Fibroblast of lung (primary cell): ENCODE data around the gene HAPLN3. TPM values are rescaled to one million over a fixed set of nuclear protein-coding genes. Genes with fewer than 3 reads are reported as not detected.

Source experiments
- DNase-seq, 2 donors: peaks; one replicate each; pipeline versions ENCODE4 v3.0.0 to v3.0.0-alpha.2; 2010; ENCODE audit warnings: low read depth in 2 of 2
- H2AFZ ChIP-seq: 2 replicates; pipeline ENCODE4 v1.5.1; 2012; ENCODE audit warnings: low read length, control low read depth, inconsistent platforms
- H3K27ac ChIP-seq: 2 replicates; pipeline ENCODE4 v1.5.1; 2011; ENCODE audit warnings: low read length, control low read depth; ENCODE audit not compliant: insufficient read depth
- H3K27me3 ChIP-seq: 2 replicates; pipeline ENCODE4 v1.5.1; 2011; ENCODE audit warnings: mild to moderate bottlenecking, low read length; ENCODE audit not compliant: control insufficient read depth, insufficient read depth
- H3K36me3 ChIP-seq: 2 replicates; pipeline ENCODE4 v1.5.1; 2011; ENCODE audit warnings: low read length; ENCODE audit not compliant: control insufficient read depth, insufficient read depth
- H3K4me1 ChIP-seq: 2 replicates; pipeline ENCODE4 v1.5.1; 2011; ENCODE audit warnings: low read length; ENCODE audit not compliant: control insufficient read depth, insufficient read depth; ENCODE audit errors: extremely low read depth
- H3K4me2 ChIP-seq: 2 replicates; pipeline ENCODE4 v1.5.1; 2011; ENCODE audit warnings: low read length, control low read depth; ENCODE audit not compliant: insufficient read depth; ENCODE audit errors: extremely low read depth
- H3K4me3 ChIP-seq, 4 experiments: fragments of 200-600 bp in 1 of 4; sonication (generic) in 1 of 4; replicated peaks in 1 of 4; 2 replicates each; pipeline ENCODE4 v1.5.1; 2011 to 2016; ENCODE audit warnings: low read length in 4 of 4, low read depth in 3 of 4, mild to moderate bottlenecking in 3 of 4, control low read depth in 2 of 4, inconsistent platforms in 1 of 4, mixed read lengths in 1 of 4; ENCODE audit not compliant: insufficient read depth in 1 of 4; ENCODE audit errors: control extremely low read depth in 1 of 4
- H3K79me2 ChIP-seq: 2 replicates; pipeline ENCODE4 v1.5.1; 2012; ENCODE audit warnings: mild to moderate bottlenecking, low read length, inconsistent platforms; ENCODE audit not compliant: control insufficient read depth, insufficient read depth
- H3K9ac ChIP-seq: 2 replicates; pipeline ENCODE4 v1.5.1; 2011; ENCODE audit warnings: mild to moderate bottlenecking, low read length, control low read depth; ENCODE audit not compliant: insufficient read depth
- H3K9me3 ChIP-seq: 2 replicates; pipeline ENCODE4 v1.5.1; 2012; ENCODE audit warnings: low read depth, low read length; ENCODE audit not compliant: control insufficient read depth, insufficient read depth
- H4K20me1 ChIP-seq: 2 replicates; pipeline ENCODE4 v1.5.1; 2011; ENCODE audit warnings: low read length; ENCODE audit not compliant: control insufficient read depth, insufficient read depth; ENCODE audit errors: extremely low read depth
- EZH2 ChIP-seq: IDR thresholded peaks from 2 replicates; pipeline ENCODE4 v1.5.1; 2012; ENCODE audit warnings: low read length, control low read depth, mild to moderate bottlenecking; ENCODE audit errors: missing control alignments
- polyA plus RNA-seq, 2 donors: library from polyadenylated mRNA; depleted of rRNA in 1 of 2; stranded (reverse) in 1 of 2; unstranded in 1 of 2; fragments of >200 nt; gene quantifications; 2 replicates each; pipeline ENCODE4 v1.2.1, GENCODE V29; 2011 to 2012; ENCODE audit warnings: missing spikeins in 1 of 2
- total RNA-seq: library from RNA; depleted of rRNA; stranded (reverse); fragments of >200 nt; gene quantifications from 2 replicates; pipeline ENCODE4 v1.2.1, GENCODE V29; 2014
- TF ChIP-seq, protein P1 (sequence below), 2 donors: IDR thresholded peaks in 1 of 2; conservative IDR thresholded peaks in 1 of 2; 1 replicate in 1 of 2; 2 replicates in 1 of 2; pipeline ENCODE4 v1.5.1; 2011 to 2012; ENCODE audit warnings: low read length in 2 of 2, control low read depth in 1 of 2, inconsistent platforms in 1 of 2, low read depth in 1 of 2, mild to moderate bottlenecking in 1 of 2

HAPLN3 gene
- total and polyA plus RNA-seq, 2 donors (not counting 1 experiment from before 2014, with no cell fraction given), result 3.1 to 4.3 TPM

DNA sequence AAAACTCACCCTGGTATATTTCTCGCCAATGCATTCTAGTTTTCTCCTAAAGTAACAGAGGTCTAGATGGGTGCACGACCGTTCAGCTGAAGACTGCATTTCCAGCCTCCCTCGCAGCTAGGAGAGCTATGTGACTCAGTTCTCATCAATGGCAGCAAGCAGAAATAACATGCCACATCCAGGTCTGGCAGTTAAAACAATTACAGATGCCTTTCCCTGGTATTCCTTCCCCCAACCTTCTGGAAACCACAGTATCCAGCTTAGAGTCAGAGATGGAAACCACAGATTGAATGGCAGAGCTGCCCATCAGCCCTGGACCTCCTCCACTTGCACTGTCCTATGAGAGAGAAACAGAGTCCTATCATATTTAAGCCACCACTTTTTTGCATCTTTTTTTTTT lies 4.8 kb downstream of the HAPLN3 start:
- H2AFZ ChIP-seq, result no peak overlapping the region
- no peaks in the 10 kb centered on the region for H4K20me1 ChIP-seq
- H3K36me3 ChIP-seq, result no peaks in the 10 kb centered on the region
- no peaks in the 10 kb centered on the region for H3K4me1 ChIP-seq
- DNase-seq, result peak in 1 of 2 donors; percentile 61
- no peak overlapping the region for H3K9ac ChIP-seq
- H3K27me3 ChIP-seq, result no peaks in the 10 kb centered on the region
- H3K9me3 ChIP-seq, result no peaks in the 10 kb centered on the region
- H3K27ac ChIP-seq, result no peak overlapping the region
- no peak overlapping the region for H3K4me2 ChIP-seq
- no peak overlapping the region for H3K4me3 ChIP-seq
- TF ChIP-seq EZH2, result no peak
- TF ChIP-seq, protein P1, sequence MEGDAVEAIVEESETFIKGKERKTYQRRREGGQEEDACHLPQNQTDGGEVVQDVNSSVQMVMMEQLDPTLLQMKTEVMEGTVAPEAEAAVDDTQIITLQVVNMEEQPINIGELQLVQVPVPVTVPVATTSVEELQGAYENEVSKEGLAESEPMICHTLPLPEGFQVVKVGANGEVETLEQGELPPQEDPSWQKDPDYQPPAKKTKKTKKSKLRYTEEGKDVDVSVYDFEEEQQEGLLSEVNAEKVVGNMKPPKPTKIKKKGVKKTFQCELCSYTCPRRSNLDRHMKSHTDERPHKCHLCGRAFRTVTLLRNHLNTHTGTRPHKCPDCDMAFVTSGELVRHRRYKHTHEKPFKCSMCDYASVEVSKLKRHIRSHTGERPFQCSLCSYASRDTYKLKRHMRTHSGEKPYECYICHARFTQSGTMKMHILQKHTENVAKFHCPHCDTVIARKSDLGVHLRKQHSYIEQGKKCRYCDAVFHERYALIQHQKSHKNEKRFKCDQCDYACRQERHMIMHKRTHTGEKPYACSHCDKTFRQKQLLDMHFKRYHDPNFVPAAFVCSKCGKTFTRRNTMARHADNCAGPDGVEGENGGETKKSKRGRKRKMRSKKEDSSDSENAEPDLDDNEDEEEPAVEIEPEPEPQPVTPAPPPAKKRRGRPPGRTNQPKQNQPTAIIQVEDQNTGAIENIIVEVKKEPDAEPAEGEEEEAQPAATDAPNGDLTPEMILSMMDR (conservative IDR thresholded peaks at IDR 0.05 in 1 of 2, IDR thresholded peaks at IDR 0.05 in 1 of 2; ENCODE audit: low read depth in 1 of 2, low read length in 2 of 2), result no peak
- H3K79me2 ChIP-seq, result no peaks in the 10 kb centered on the region

DNA sequence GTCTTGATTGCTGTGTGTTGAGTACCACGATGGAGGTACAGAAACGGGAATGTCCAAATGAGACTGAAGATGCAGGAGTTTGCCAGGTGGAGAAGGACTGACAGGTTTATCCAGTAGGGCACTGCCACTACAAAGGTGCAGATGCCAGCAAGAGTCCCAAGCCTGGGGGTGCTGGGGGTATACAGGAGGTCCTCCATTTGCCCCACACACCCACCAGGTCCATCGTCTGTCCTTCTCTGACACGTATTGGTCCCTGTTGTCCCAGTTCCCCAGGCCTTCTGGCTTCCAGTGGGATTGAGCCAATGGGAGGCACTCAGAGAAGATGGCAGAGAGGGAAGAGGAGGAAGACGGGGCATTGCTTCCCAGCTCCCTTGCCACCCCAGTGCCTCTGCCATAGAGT lies 6.6 kb downstream of the HAPLN3 start:
- H3K27ac ChIP-seq, result no peak overlapping the region
- H3K4me1 ChIP-seq, result no peaks in the 10 kb centered on the region
- no peak overlapping the region for H2AFZ ChIP-seq
- H3K9me3 ChIP-seq, result no peaks in the 10 kb centered on the region
- H3K27me3 ChIP-seq, result no peaks in the 10 kb centered on the region
- H3K9ac ChIP-seq, result no peak overlapping the region
- H4K20me1 ChIP-seq, result no peaks in the 10 kb centered on the region
- no peak overlapping the region for H3K4me2 ChIP-seq
- TF ChIP-seq, protein P1 (conservative IDR thresholded peaks at IDR 0.05 in 1 of 2, IDR thresholded peaks at IDR 0.05 in 1 of 2; ENCODE audit: low read depth in 1 of 2, low read length in 2 of 2), result no peak
- no peak for TF ChIP-seq EZH2
- DNase-seq, result no peak
- no peaks in the 10 kb centered on the region for H3K79me2 ChIP-seq
- H3K4me3 ChIP-seq, result no peak overlapping the region
- H3K36me3 ChIP-seq, result no peaks in the 10 kb centered on the region

DNA sequence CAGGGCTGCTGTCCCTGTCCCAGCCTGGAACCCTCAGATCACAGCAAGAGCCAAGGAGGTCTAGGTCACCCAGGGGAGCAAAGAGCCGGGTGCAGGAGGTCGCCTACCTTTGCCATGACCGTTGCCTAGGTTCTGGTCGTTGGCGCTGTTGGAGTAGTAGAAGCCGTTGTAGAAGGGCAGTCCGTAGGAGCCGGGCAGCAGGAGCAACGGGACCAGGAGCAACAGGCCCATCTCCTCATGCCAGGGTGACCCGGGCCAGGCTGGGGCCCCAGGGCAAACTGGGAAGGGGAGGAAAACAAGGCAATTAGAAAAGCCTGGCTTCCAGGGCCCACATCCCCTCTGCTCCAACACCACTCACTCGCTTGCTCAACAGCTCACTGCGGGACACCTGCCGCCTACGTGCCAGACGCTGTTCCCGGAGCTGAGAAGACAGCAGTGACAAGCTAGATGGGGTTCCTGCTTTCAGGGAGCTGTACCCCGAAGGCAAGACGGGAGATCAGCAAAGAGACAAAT lies 8.2 kb downstream of the HAPLN3 start:
- Histone ChIP-seq H3K9ac (no peak overlapping the region), H3K27me3 (no peaks in the 10 kb centered on the region), H4K20me1 (no peaks in the 10 kb centered on the region), H3K4me3 (no peak overlapping the region), H3K79me2 (no peaks in the 10 kb centered on the region), H3K4me2 (no peak overlapping the region), H3K36me3 (no peaks in the 10 kb centered on the region), H3K27ac (no peak overlapping the region), H3K4me1 (no peaks in the 10 kb centered on the region), H3K9me3 (no peaks in the 10 kb centered on the region), H2AFZ (no peak overlapping the region)
- DNase-seq, result no peak
- TF ChIP-seq, protein P1 (conservative IDR thresholded peaks at IDR 0.05 in 1 of 2, IDR thresholded peaks at IDR 0.05 in 1 of 2; ENCODE audit: low read depth in 1 of 2, low read length in 2 of 2), result no peak
- TF ChIP-seq EZH2, result no peak
